H1 (cell line): Measurements from ENCODE around the gene PALM. TPM values are rescaled to one million over a fixed set of nuclear protein-coding genes. Genes with fewer than 3 reads are reported as not detected.

Experiments used
- CTCF ChIA-PET: fragments of 300-600 bp; sonication (Branson Sonifier 250); formaldehyde crosslinking; loops from one replicate; lab custom pipeline; 2021; ENCODE audit not compliant: partially characterized antibody; lab: Charles Lee
- POLR2A ChIA-PET: fragments of 300-600 bp; sonication (Branson Sonifier 250); formaldehyde crosslinking; loops from one replicate; lab custom pipeline; 2021; ENCODE audit warnings: inconsistent platforms; ENCODE audit not compliant: partially characterized antibody; lab: Charles Lee
- DNase-seq, 2 experiments: peaks; one replicate each; pipeline versions ENCODE4 v3.0.0 to v3.0.0-alpha.2; 2010 to 2022; ENCODE audit warnings: low spot score in 2 of 2, low read depth in 1 of 2, mixed read lengths in 1 of 2
- FAIRE-seq: peaks from 2 replicates; lab custom pipeline; 2011; peaks lifted over from hg19 to GRCh38; lab: Jason Lieb, UNC
- H2AFZ ChIP-seq: 2 replicates; pipeline ENCODE4 v1.8.1; 2012; ENCODE audit warnings: low read length, inconsistent platforms
- H2AK5ac ChIP-seq: 2 replicates; pipeline ENCODE4 v1.6.1; 2013; ENCODE audit warnings: low read depth, low read length
- H2BK120ac ChIP-seq: replicated peaks from 2 replicates; pipeline ENCODE3; 2013; ENCODE audit warnings: low read depth, low read length, inconsistent platforms
- H2BK12ac ChIP-seq: 2 replicates; pipeline ENCODE4 v1.6.1; 2013; ENCODE audit warnings: low read depth, low read length
- H2BK15ac ChIP-seq: 2 replicates; pipeline ENCODE4 v1.6.1; 2013; ENCODE audit warnings: low read length
- H2BK20ac ChIP-seq: 2 replicates; pipeline ENCODE4 v1.6.1; 2013; ENCODE audit warnings: low read length
- H2BK5ac ChIP-seq: 2 replicates; pipeline ENCODE4 v1.6.1; 2013; ENCODE audit warnings: low read depth, low read length
- H3K14ac ChIP-seq: 2 replicates; pipeline ENCODE4 v1.6.1; 2013; ENCODE audit warnings: inconsistent platforms; ENCODE audit not compliant: insufficient read length
- H3K18ac ChIP-seq: 2 replicates; pipeline ENCODE4 v1.6.1; 2013; ENCODE audit warnings: low read length; ENCODE audit errors: extremely low read depth
- H3K23ac ChIP-seq: 2 replicates; pipeline ENCODE4 v1.6.1; 2013; ENCODE audit warnings: inconsistent platforms; ENCODE audit not compliant: insufficient read length
- H3K23me2 ChIP-seq: 2 replicates; pipeline ENCODE4 v1.6.1; 2013; ENCODE audit warnings: low read depth, low read length
- H3K27ac ChIP-seq: 2 replicates; pipeline ENCODE4 v1.6.1; 2011; ENCODE audit warnings: low read depth, low read length, inconsistent platforms
- H3K27me3 ChIP-seq, 4 experiments: replicated peaks in 1 of 4; 1 replicate in 1 of 4; 2 replicates in 3 of 4; pipeline versions ENCODE4 v1.6.1 to v1.8.1; 2011 to 2013; ENCODE audit warnings: low read length in 3 of 4, mild to moderate bottlenecking in 3 of 4, inconsistent platforms in 2 of 4, mixed read lengths in 2 of 4, moderate library complexity in 1 of 4; ENCODE audit not compliant: control insufficient read depth in 3 of 4, insufficient read depth in 3 of 4; ENCODE audit errors: extremely low read depth in 1 of 4
- H3K36me3 ChIP-seq, 4 experiments: 2 replicates each; pipeline versions ENCODE4 v1.6.1 to v1.8.1; 2011 to 2013; ENCODE audit warnings: mild to moderate bottlenecking in 4 of 4, low read length in 3 of 4, moderate library complexity in 2 of 4, control low read depth in 1 of 4, inconsistent platforms in 1 of 4; ENCODE audit not compliant: insufficient read depth in 4 of 4, control insufficient read depth in 2 of 4
- H3K4ac ChIP-seq: replicated peaks from 2 replicates; pipeline ENCODE3; 2013; ENCODE audit warnings: low read length, low read depth, mixed read lengths, inconsistent platforms; ENCODE audit not compliant: insufficient read length
- H3K4me1 ChIP-seq, 4 experiments: replicated peaks in 1 of 4; 1 replicate in 1 of 4; 2 replicates in 3 of 4; pipeline versions ENCODE4 v1.6.1 to v1.8.1; 2011 to 2013; ENCODE audit warnings: low read length in 3 of 4, inconsistent platforms in 2 of 4, mixed read lengths in 1 of 4; ENCODE audit not compliant: insufficient read depth in 4 of 4, control insufficient read depth in 3 of 4
- H3K4me2 ChIP-seq, 2 experiments: 2 replicates each; pipeline versions ENCODE4 v1.6.1 to v1.8.1; 2011 to 2013; ENCODE audit warnings: low read depth in 2 of 2, low read length in 2 of 2, control low read depth in 1 of 2, inconsistent platforms in 1 of 2, mild to moderate bottlenecking in 1 of 2; ENCODE audit not compliant: insufficient read depth in 1 of 2
- H3K4me3 ChIP-seq, 4 experiments: fragments of 200-600, 300-600 bp in 1 of 4; sonication (generic), shearing (Covaris generic), sonication (Bioruptor Twin) in 1 of 4; 2 replicates each; pipeline versions ENCODE4 v1.5.1 to v1.8.1; 2011 to 2016; ENCODE audit warnings: low read length in 4 of 4, low read depth in 3 of 4, control low read depth in 2 of 4, inconsistent platforms in 2 of 4, mild to moderate bottlenecking in 2 of 4, mixed read lengths in 1 of 4, moderate library complexity in 1 of 4; ENCODE audit not compliant: insufficient read depth in 2 of 4; ENCODE audit errors: extremely low read depth in 1 of 4
- H3K56ac ChIP-seq: replicated peaks from 2 replicates; pipeline ENCODE3; 2013; ENCODE audit warnings: low read depth, mild to moderate bottlenecking, mixed read lengths, low read length, inconsistent platforms; ENCODE audit not compliant: insufficient read length
- H3K79me1 ChIP-seq: 2 replicates; pipeline ENCODE4 v1.6.1; 2013; ENCODE audit warnings: low read depth, low read length, control low read depth
- H3K79me2 ChIP-seq, 2 experiments: 2 replicates each; pipeline versions ENCODE4 v1.6.1 to v1.8.1; 2012 to 2013; ENCODE audit warnings: low read length in 2 of 2, mild to moderate bottlenecking in 2 of 2, inconsistent platforms in 1 of 2; ENCODE audit not compliant: insufficient read depth in 2 of 2, control insufficient read depth in 1 of 2
- H3K9ac ChIP-seq, 4 experiments: replicated peaks in 1 of 4; 1 replicate in 1 of 4; 2 replicates in 3 of 4; pipeline versions ENCODE4 v1.6.1 to v1.8.1; 2011 to 2013; ENCODE audit warnings: low read depth in 3 of 4, low read length in 3 of 4, control low read depth in 2 of 4, mild to moderate bottlenecking in 2 of 4, moderate library complexity in 2 of 4, inconsistent platforms in 1 of 4; ENCODE audit errors: extremely low read depth in 1 of 4
- H3K9me3 ChIP-seq, 2 experiments: 2 replicates each; pipeline versions ENCODE4 v1.6.1 to v1.8.1; 2012 to 2013; ENCODE audit warnings: mild to moderate bottlenecking in 2 of 2, moderate library complexity in 2 of 2, control low read depth in 1 of 2, inconsistent platforms in 1 of 2, low read depth in 1 of 2, low read length in 1 of 2, mixed read lengths in 1 of 2; ENCODE audit not compliant: insufficient read depth in 2 of 2
- H4K20me1 ChIP-seq, 2 experiments: replicated peaks in 1 of 2; 2 replicates each; pipeline versions ENCODE3 to v1.8.1; 2011 to 2013; ENCODE audit warnings: inconsistent platforms in 2 of 2, low read length in 2 of 2, mild to moderate bottlenecking in 1 of 2; ENCODE audit not compliant: insufficient read depth in 2 of 2, control insufficient read depth in 1 of 2
- H4K5ac ChIP-seq: 2 replicates; pipeline ENCODE4 v1.6.1; 2013; ENCODE audit warnings: low read length, low read depth, mixed read lengths, inconsistent platforms; ENCODE audit not compliant: insufficient read length
- H4K8ac ChIP-seq: 2 replicates; pipeline ENCODE4 v1.8.0; 2013; ENCODE audit warnings: mild to moderate bottlenecking, moderate library complexity, low read length, inconsistent platforms; ENCODE audit not compliant: insufficient read depth; ENCODE audit errors: extremely low read depth
- H4K91ac ChIP-seq: replicated peaks from 2 replicates; pipeline ENCODE3; 2013; ENCODE audit warnings: low read length, mixed read lengths, inconsistent platforms; ENCODE audit not compliant: insufficient read length
- CBX5 ChIP-seq: fragments of 300-800, 300-1000 bp; sonication (generic); IDR thresholded peaks from 2 replicates; pipeline ENCODE4 v1.7.1; 2016; ENCODE audit warnings: antibody characterized with exemption, low read length, low read depth
- CHD1 ChIP-seq: IDR thresholded peaks from 2 replicates; pipeline ENCODE4 v1.6.1; 2012; ENCODE audit warnings: low read depth, low read length, improper control_type of control experiment
- EGR1 ChIP-seq: IDR thresholded peaks from 2 replicates; pipeline ENCODE4 v1.6.1; 2011; ENCODE audit warnings: low read depth, low read length, borderline replicate concordance
- EP300 ChIP-seq, 2 experiments: IDR thresholded peaks; 1 replicate in 1 of 2; 2 replicates in 1 of 2; pipeline ENCODE4 v1.6.1; 2011 to 2012; ENCODE audit warnings: low read depth in 2 of 2, low read length in 2 of 2, mild to moderate bottlenecking in 2 of 2, borderline replicate concordance in 1 of 2, inconsistent platforms in 1 of 2, moderate library complexity in 1 of 2
- POLR2A ChIP-seq, 2 experiments: IDR thresholded peaks; 1 replicate in 1 of 2; 2 replicates in 1 of 2; pipeline ENCODE4 v1.6.1; 2011; ENCODE audit warnings: low read depth in 2 of 2, low read length in 2 of 2, mild to moderate bottlenecking in 2 of 2; ENCODE audit errors: control extremely low read depth in 1 of 2
- RBBP5 ChIP-seq: IDR thresholded peaks from 2 replicates; pipeline ENCODE4 v1.7.1; 2012; ENCODE audit warnings: low read depth, mild to moderate bottlenecking, inconsistent platforms, low read length, moderate library complexity, borderline replicate concordance
- RFX5 ChIP-seq: IDR thresholded peaks from 2 replicates; pipeline ENCODE4 v1.6.1; 2011; ENCODE audit warnings: low read depth, low read length, improper control_type of control experiment, borderline replicate concordance
- SAP30 ChIP-seq: fragments of 300-600 bp; sonication (generic); IDR thresholded peaks from 2 replicates; pipeline ENCODE4 v1.7.1; 2012; ENCODE audit warnings: low read length, moderate library complexity, mild to moderate bottlenecking, inconsistent platforms; ENCODE audit not compliant: insufficient read depth, insufficient replicate concordance
- SP1 ChIP-seq: IDR thresholded peaks from 2 replicates; pipeline ENCODE4 v1.6.1; 2011; ENCODE audit warnings: low read depth, low read length
- SUZ12 ChIP-seq: fragments of 200-600 bp; sonication (generic); IDR thresholded peaks from 2 replicates; pipeline ENCODE4 v1.6.1; 2012; ENCODE audit warnings: mild to moderate bottlenecking, inconsistent platforms, low read length, moderate library complexity, mixed read lengths
- TAF7 ChIP-seq: optimal IDR thresholded peaks from 2 replicates; pipeline ENCODE3; 2011; ENCODE audit warnings: low read depth, mild to moderate bottlenecking, inconsistent platforms, low read length, moderate library complexity, borderline replicate concordance
- TBP ChIP-seq: IDR thresholded peaks from 2 replicates; pipeline ENCODE4 v1.6.1; 2011; ENCODE audit warnings: low read depth, low read length, improper control_type of control experiment
- YY1 ChIP-seq: IDR thresholded peaks from 2 replicates; pipeline ENCODE4 v1.6.1; 2011; ENCODE audit warnings: low read depth, mild to moderate bottlenecking, low read length
- WGBS, 2 experiments: shearing (Covaris generic) in 1 of 2; methylation state at CpG; one replicate each; pipeline versions ENCODE4 v1.1.6 to v1.1.7; 2013 to 2015; ENCODE audit warnings: low lambda C conversion rate in 2 of 2, mixed read lengths in 2 of 2, inconsistent platforms in 1 of 2, low coverage in 1 of 2, missing lambda C conversion rate in 1 of 2; ENCODE audit not compliant: insufficient replicate concordance in 2 of 2, insufficient coverage in 1 of 2, insufficient read length in 1 of 2; ENCODE audit errors: extremely low coverage in 1 of 2, missing lambda C conversion rate in 1 of 2; 5-methylcytosine and 5-hydroxymethylcytosine counted together
- polyA plus RNA-seq, 7 experiments: library from polyadenylated mRNA; depleted of rRNA in 3 of 7; stranded (reverse) in 5 of 7; unstranded in 2 of 7; fragments of >200 nt in 5 of 7; fragments of 200-250 nt in 2 of 7; gene quantifications; 1 replicate in 5 of 7; 2 replicates in 1 of 7; 4 replicates in 1 of 7; pipeline versions ENCODE4 v1.2.1 to v1.2.3, GENCODE V29; 2011 to 2013; ENCODE audit warnings: missing spikeins in 2 of 7, mixed read lengths in 2 of 7
- total RNA-seq: library from RNA; stranded (reverse); fragmentation: NEBNext Ultra II Directional; extraction: Animal tissue kit (Norgen Biotek cat#: 25700); gene quantifications from 2 replicates; pipeline ENCODE4 v1.2.1, GENCODE V29; 2021
- TF ChIP-seq, protein P1 (sequence below): IDR thresholded peaks from 2 replicates; pipeline ENCODE4 v1.6.1; 2012; ENCODE audit warnings: inconsistent platforms

Gene PALM
- total and polyA plus RNA-seq, 2 of the 8 experiments (the other 6 are each of a cell fraction or from before 2014, with no cell fraction given), result 5.7 to 16.5 TPM

DNA sequence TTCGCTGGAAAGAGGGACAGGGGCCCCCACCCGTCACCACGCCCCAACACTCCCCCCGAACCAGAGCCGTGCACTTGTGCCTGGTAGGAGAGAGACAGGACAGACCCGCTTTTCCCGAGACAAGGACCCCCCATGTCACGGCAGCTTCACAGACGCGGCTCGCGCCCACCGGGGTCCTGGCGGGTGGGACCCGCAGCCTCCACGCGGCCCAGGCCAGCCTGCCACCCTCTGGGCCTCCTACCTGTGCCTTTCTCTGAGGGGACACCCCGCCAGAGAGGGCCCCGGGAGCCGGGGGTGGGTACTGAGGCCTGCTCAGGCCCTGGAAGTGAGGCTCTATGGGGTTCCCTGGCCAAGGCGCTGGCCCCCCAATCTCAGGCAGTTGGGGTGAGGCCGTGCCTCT is 38.2 kb downstream of the PALM start:
- Histone ChIP-seq H2BK12ac (no peak overlapping the region), H3K9ac (no peak overlapping the region), H3K79me2 (no peaks in the 10 kb centered on the region), H3K4me1 (peaks cover 0 to 5% (median 3%) of the 10 kb centered on the region in 4 experiments; a peak in 3 of 7 replicates), H4K5ac (no peak overlapping the region), H3K23ac (no peak overlapping the region), H3K14ac (no peak overlapping the region), H2BK120ac (no peak overlapping the region), H3K9me3 (peaks cover 5 to 14% of the 10 kb centered on the region in 2 experiments; a peak in 2 of 4 replicates), H3K18ac (no peak overlapping the region), H3K27ac (no peak overlapping the region), H4K20me1 (peaks cover 0 to 1% of the 10 kb centered on the region in 2 experiments), H3K79me1 (no peaks in the 10 kb centered on the region), H2BK5ac (no peak overlapping the region), H3K23me2 (no peaks in the 10 kb centered on the region), H3K4me2 (no peak overlapping the region), H2AFZ (no peak overlapping the region), H3K4me3 (no peak overlapping the region), H3K56ac (no peak overlapping the region), H3K4ac (no peak overlapping the region), H2BK20ac (no peak overlapping the region), H2AK5ac (no peak overlapping the region), H3K36me3 (no peaks in the 10 kb centered on the region), H3K27me3 (no peaks in the 10 kb centered on the region), H4K91ac (no peak overlapping the region), H2BK15ac (no peak overlapping the region), H4K8ac (no peak overlapping the region)
- no peak for FAIRE-seq
- no peak for DNase-seq
- ChIA-PET POLR2A (no interaction called here), CTCF (no interaction called here)
- WGBS, 2 experiments, result 88% methylated on average over 19 of the region's 22 CpGs; no CpG with 5 or more reads in 1 of the 2 experiments
- no peak for TF ChIP-seq TBP
- no peak for TF ChIP-seq RFX5
- TF ChIP-seq, protein P1, sequence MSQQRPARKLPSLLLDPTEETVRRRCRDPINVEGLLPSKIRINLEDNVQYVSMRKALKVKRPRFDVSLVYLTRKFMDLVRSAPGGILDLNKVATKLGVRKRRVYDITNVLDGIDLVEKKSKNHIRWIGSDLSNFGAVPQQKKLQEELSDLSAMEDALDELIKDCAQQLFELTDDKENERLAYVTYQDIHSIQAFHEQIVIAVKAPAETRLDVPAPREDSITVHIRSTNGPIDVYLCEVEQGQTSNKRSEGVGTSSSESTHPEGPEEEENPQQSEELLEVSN, result no peak
- no peak for TF ChIP-seq EP300 (IDR thresholded peaks at IDR 0.05; ENCODE audit: borderline replicate concordance in 1 of 2, low read depth in 2 of 2, low read length in 2 of 2)
- TF ChIP-seq EGR1, result no peak
- TF ChIP-seq RBBP5, result no peak
- TF ChIP-seq CHD1, result no peak
- no peak for TF ChIP-seq POLR2A (IDR thresholded peaks at IDR 0.05; ENCODE audit: control extremely low read depth in 1 of 2, low read depth in 2 of 2, low read length in 2 of 2)
- TF ChIP-seq SUZ12, result no peak
- no peak for TF ChIP-seq TAF7
- TF ChIP-seq YY1, result no peak
- no peak for TF ChIP-seq SAP30
- no peak for TF ChIP-seq SP1
- no peak for TF ChIP-seq CBX5
- TF ChIP-seq, all 59 proteins: peak for 0
